ENCODE data around the gene POLA1. TPM values are rescaled to one million over a fixed set of nuclear protein-coding genes. Genes with fewer than 3 reads are reported as not detected.

The POLA1 gene
- total RNA-seq, 4 donors from 2014 or later = 1.2 to 9.1 (median 5.4) TPM

GRCh38 chrX:24658421-24658820, 35.3 kb upstream of the POLA1 start:
- H3K36me3 ChIP-seq = no peaks in the 10 kb centered on the region
- no peak overlapping the region for H3K27ac ChIP-seq
- TF ChIP-seq POLR2A (IDR thresholded peaks at IDR 0.05) (no peak), CTCF (IDR thresholded peaks at IDR 0.05) (no peak), EP300 (IDR thresholded peaks at IDR 0.05; ENCODE audit: low read depth) (no peak), POLR2AphosphoS5 (IDR thresholded peaks at IDR 0.05) (no peak)
- no peaks in the 10 kb centered on the region for H3K4me1 ChIP-seq
- intact Hi-C loops (cut with DNase I; ENCODE audit: low total_unique reads) = no loop called here
- in situ Hi-C loops (cut with MboI; ENCODE audit: low pct_ligation_motif_present in 1 of 4, low pct_unique_long_range_greater_than_20kb in 1 of 4, low sequenced_read_pairs in 3 of 4) = no loop called here
- no peaks in the 10 kb centered on the region for H3K9me3 ChIP-seq
- no peak for DNase-seq
- H3K4me3 ChIP-seq = no peak overlapping the region
- H3K27me3 ChIP-seq = no peaks in the 10 kb centered on the region

- Histone ChIP-seq H3K9me3 (no peaks in the 10 kb centered on the region), H3K4me1 (no peaks in the 10 kb centered on the region), H3K36me3 (no peaks in the 10 kb centered on the region), H3K4me3 (no peak overlapping the region), H3K27ac (no peak overlapping the region), H3K27me3 (no peaks in the 10 kb centered on the region)
- TF ChIP-seq POLR2AphosphoS5 (IDR thresholded peaks at IDR 0.05) (no peak), POLR2A (IDR thresholded peaks at IDR 0.05) (no peak), EP300 (IDR thresholded peaks at IDR 0.05; ENCODE audit: low read depth) (no peak), CTCF (IDR thresholded peaks at IDR 0.05) (no peak)
- intact Hi-C loops (cut with DNase I; ENCODE audit: low total_unique reads) (no loop called here), in situ Hi-C loops (cut with MboI; ENCODE audit: low pct_ligation_motif_present in 1 of 4, low pct_unique_long_range_greater_than_20kb in 1 of 4, low sequenced_read_pairs in 3 of 4) (no loop called here)
- no peak for DNase-seq
- WGBS, 2 donors (ENCODE audit: low coverage in 1 of 2) = 60 to 78% methylated on average over 1 of the region's 1 CpG
Measured at GRCh38 chrX:24659106-24659505, 34.6 kb upstream of the POLA1 start.

GRCh38 chrX:24659646-24660045, 34.1 kb upstream of the POLA1 start:
- Histone ChIP-seq H3K4me1 (no peaks in the 10 kb centered on the region), H3K27me3 (no peaks in the 10 kb centered on the region), H3K27ac (no peak overlapping the region), H3K36me3 (no peaks in the 10 kb centered on the region), H3K9me3 (no peaks in the 10 kb centered on the region), H3K4me3 (no peak overlapping the region)
- WGBS, 2 donors (ENCODE audit: low coverage in 1 of 2) = 83 to 100% methylated on average over 1 to 3 of the region's 3 CpGs
- no peak for DNase-seq
- intact Hi-C loops (cut with DNase I; ENCODE audit: low total_unique reads) = no loop called here
- TF ChIP-seq POLR2AphosphoS5 (IDR thresholded peaks at IDR 0.05) = no peak
- no peak for TF ChIP-seq POLR2A (IDR thresholded peaks at IDR 0.05)
- TF ChIP-seq CTCF (IDR thresholded peaks at IDR 0.05) = no peak
- TF ChIP-seq EP300 (IDR thresholded peaks at IDR 0.05; ENCODE audit: low read depth) = no peak
- in situ Hi-C loops (cut with MboI; ENCODE audit: low pct_ligation_motif_present in 1 of 4, low pct_unique_long_range_greater_than_20kb in 1 of 4, low sequenced_read_pairs in 3 of 4) = no loop called here

- in situ Hi-C loops (cut with MboI; ENCODE audit: low pct_ligation_motif_present in 1 of 4, low pct_unique_long_range_greater_than_20kb in 1 of 4, low sequenced_read_pairs in 3 of 4) = no loop called here
- H3K27ac ChIP-seq = no peak overlapping the region
- H3K27me3 ChIP-seq = no peaks in the 10 kb centered on the region
- H3K36me3 ChIP-seq = no peaks in the 10 kb centered on the region
- no peak for TF ChIP-seq EP300 (IDR thresholded peaks at IDR 0.05; ENCODE audit: low read depth)
- DNase-seq = no peak
- H3K9me3 ChIP-seq = no peaks in the 10 kb centered on the region
- no peak overlapping the region for H3K4me3 ChIP-seq
- intact Hi-C loops (cut with DNase I; ENCODE audit: low total_unique reads) = no loop called here
- H3K4me1 ChIP-seq = no peaks in the 10 kb centered on the region
Measured at GRCh38 chrX:24661292-24661691, 32.4 kb upstream of the POLA1 start.

GRCh38 chrX:24662352-24662751, 31.4 kb upstream of the POLA1 start:
- TF ChIP-seq EP300 (IDR thresholded peaks at IDR 0.05; ENCODE audit: low read depth) (no peak), CTCF (IDR thresholded peaks at IDR 0.05) (no peak), POLR2AphosphoS5 (IDR thresholded peaks at IDR 0.05) (no peak), POLR2A (IDR thresholded peaks at IDR 0.05) (no peak)
- intact Hi-C loops (cut with DNase I; ENCODE audit: low total_unique reads) = no loop called here
- no peak for DNase-seq

More at GRCh38 chrX:24662352-24662751, 31.4 kb upstream of the POLA1 start:
- WGBS, 2 donors (ENCODE audit: low coverage in 1 of 2) = 57% methylated on average over 4 of the region's 4 CpGs; no CpG with 5 or more reads in 1 of the 2 donors
- Histone ChIP-seq H3K27me3 (no peaks in the 10 kb centered on the region), H3K9me3 (no peaks in the 10 kb centered on the region), H3K27ac (no peak overlapping the region), H3K4me3 (no peak overlapping the region), H3K4me1 (no peaks in the 10 kb centered on the region), H3K36me3 (no peaks in the 10 kb centered on the region)
- in situ Hi-C loops (cut with MboI; ENCODE audit: low pct_ligation_motif_present in 1 of 4, low pct_unique_long_range_greater_than_20kb in 1 of 4, low sequenced_read_pairs in 3 of 4) = no loop called here

All from transverse colon (tissue), 4 donors.